Measurements from ENCODE around the gene EIF4G1.

- TF ChIP-seq, protein P1, sequence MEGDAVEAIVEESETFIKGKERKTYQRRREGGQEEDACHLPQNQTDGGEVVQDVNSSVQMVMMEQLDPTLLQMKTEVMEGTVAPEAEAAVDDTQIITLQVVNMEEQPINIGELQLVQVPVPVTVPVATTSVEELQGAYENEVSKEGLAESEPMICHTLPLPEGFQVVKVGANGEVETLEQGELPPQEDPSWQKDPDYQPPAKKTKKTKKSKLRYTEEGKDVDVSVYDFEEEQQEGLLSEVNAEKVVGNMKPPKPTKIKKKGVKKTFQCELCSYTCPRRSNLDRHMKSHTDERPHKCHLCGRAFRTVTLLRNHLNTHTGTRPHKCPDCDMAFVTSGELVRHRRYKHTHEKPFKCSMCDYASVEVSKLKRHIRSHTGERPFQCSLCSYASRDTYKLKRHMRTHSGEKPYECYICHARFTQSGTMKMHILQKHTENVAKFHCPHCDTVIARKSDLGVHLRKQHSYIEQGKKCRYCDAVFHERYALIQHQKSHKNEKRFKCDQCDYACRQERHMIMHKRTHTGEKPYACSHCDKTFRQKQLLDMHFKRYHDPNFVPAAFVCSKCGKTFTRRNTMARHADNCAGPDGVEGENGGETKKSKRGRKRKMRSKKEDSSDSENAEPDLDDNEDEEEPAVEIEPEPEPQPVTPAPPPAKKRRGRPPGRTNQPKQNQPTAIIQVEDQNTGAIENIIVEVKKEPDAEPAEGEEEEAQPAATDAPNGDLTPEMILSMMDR (IDR thresholded peaks at IDR 0.05), result no peak
- TF ChIP-seq POLR2A (IDR thresholded peaks at IDR 0.05), result no peak
- TF ChIP-seq EP300 (IDR thresholded peaks at IDR 0.05), result no peak
Measured at GRCh38 chr3:184368116-184368515, 53.7 kb downstream of the EIF4G1 start.
